Liver (tissue), 9 donors: ENCODE results near the gene LTB4R2. TPM values are rescaled to one million over a fixed set of nuclear protein-coding genes. Genes with fewer than 3 reads are reported as not detected.

Source experiments
- DNase-seq: peaks from one replicate; pipeline ENCODE4 v3.0.0-alpha.2; 2017; ENCODE audit warnings: low spot score
- H3K27ac ChIP-seq, 2 donors: one replicate each; pipeline ENCODE4 v1.7.0; 2013; ENCODE audit warnings: inconsistent platforms in 2 of 2, low read length in 2 of 2, control low read depth in 1 of 2, low read depth in 1 of 2, mild to moderate bottlenecking in 1 of 2
- H3K27me3 ChIP-seq, 4 donors: one replicate each; pipeline versions ENCODE4 v1.6.1 to v1.7.0; 2013; ENCODE audit warnings: low read length in 3 of 4, inconsistent platforms in 1 of 4, mild to moderate bottlenecking in 1 of 4, moderate library complexity in 1 of 4; ENCODE audit not compliant: control insufficient read depth in 4 of 4, insufficient read depth in 4 of 4
- H3K36me3 ChIP-seq, 4 donors: one replicate each; pipeline versions ENCODE4 v1.6.1 to v1.7.0; 2013; ENCODE audit warnings: low read length in 3 of 4, mild to moderate bottlenecking in 3 of 4, low read depth in 1 of 4, moderate library complexity in 1 of 4; ENCODE audit not compliant: control insufficient read depth in 4 of 4, insufficient read depth in 3 of 4
- H3K4me1 ChIP-seq, 4 donors: one replicate each; pipeline versions ENCODE4 v1.6.1 to v1.7.0; 2013; ENCODE audit warnings: low read length in 3 of 4, mild to moderate bottlenecking in 3 of 4, moderate library complexity in 1 of 4; ENCODE audit not compliant: control insufficient read depth in 4 of 4, insufficient read depth in 4 of 4
- H3K4me3 ChIP-seq, 3 donors: one replicate each; pipeline versions ENCODE4 v1.6.1 to v1.7.0; 2013; ENCODE audit warnings: low read length in 3 of 3, control low read depth in 1 of 3, low read depth in 1 of 3, mild to moderate bottlenecking in 1 of 3
- H3K9ac ChIP-seq, 2 donors: one replicate each; pipeline ENCODE4 v1.7.0; 2013; ENCODE audit warnings: low read length in 2 of 2, mild to moderate bottlenecking in 2 of 2, moderate library complexity in 2 of 2, control low read depth in 1 of 2, low read depth in 1 of 2
- H3K9me3 ChIP-seq, 4 donors: one replicate each; pipeline versions ENCODE4 v1.6.1 to v1.7.0; 2013; ENCODE audit warnings: low read length in 3 of 4; ENCODE audit not compliant: control insufficient read depth in 4 of 4
- CTCF ChIP-seq: fragments of 150-350 bp; IDR thresholded peaks from 2 replicates; pipeline ENCODE4 v1.5.1; 2017; ENCODE audit warnings: improper control_type of control experiment, low read depth, low read length; ENCODE audit not compliant: missing input control
- EGR1 ChIP-seq, 2 donors: IDR thresholded peaks; 2 replicates each; pipeline ENCODE4 v1.6.1; 2016 to 2018; ENCODE audit warnings: antibody characterized with exemption in 2 of 2, low read depth in 2 of 2
- FOXA1 ChIP-seq: IDR thresholded peaks from 2 replicates; pipeline ENCODE4 v1.6.1; 2016; ENCODE audit warnings: antibody characterized with exemption
- FOXA2 ChIP-seq: IDR thresholded peaks from 2 replicates; pipeline ENCODE4 v1.6.1; 2016; ENCODE audit warnings: antibody characterized with exemption
- GABPA ChIP-seq, 2 donors: IDR thresholded peaks in 1 of 2; conservative IDR thresholded peaks in 1 of 2; 2 replicates each; pipeline ENCODE4 v1.6.1; 2016; ENCODE audit warnings: antibody characterized with exemption in 2 of 2, mild to moderate bottlenecking in 1 of 2, moderate library complexity in 1 of 2
- HNF4A ChIP-seq, 2 donors: conservative IDR thresholded peaks; 2 replicates each; pipeline ENCODE4 v1.6.1; 2016; ENCODE audit warnings: antibody characterized with exemption in 2 of 2, mild to moderate bottlenecking in 2 of 2
- HNF4G ChIP-seq: IDR thresholded peaks from 2 replicates; pipeline ENCODE4 v1.6.1; 2016; ENCODE audit warnings: antibody characterized with exemption
- JUND ChIP-seq, 2 donors: IDR thresholded peaks; 2 replicates each; pipeline ENCODE4 v1.6.1; 2016; ENCODE audit warnings: antibody characterized with exemption in 2 of 2
- NR2F2 ChIP-seq: IDR thresholded peaks from 2 replicates; pipeline ENCODE4 v1.6.1; 2016; ENCODE audit warnings: antibody characterized with exemption
- RAD21 ChIP-seq, 2 donors: IDR thresholded peaks; 2 replicates each; pipeline ENCODE4 v1.6.1; 2016; ENCODE audit warnings: antibody characterized with exemption in 2 of 2, mild to moderate bottlenecking in 2 of 2
- REST ChIP-seq: IDR thresholded peaks from 2 replicates; pipeline ENCODE4 v1.6.1; 2016; ENCODE audit warnings: antibody characterized with exemption, mild to moderate bottlenecking
- RXRA ChIP-seq, 2 donors: IDR thresholded peaks; 2 replicates each; pipeline ENCODE4 v1.6.1; 2017 to 2018; ENCODE audit warnings: antibody characterized with exemption in 2 of 2, mild to moderate bottlenecking in 1 of 2
- SP1 ChIP-seq: IDR thresholded peaks from 2 replicates; pipeline ENCODE4 v1.6.1; 2018; ENCODE audit warnings: antibody characterized with exemption, mild to moderate bottlenecking
- TAF1 ChIP-seq: conservative IDR thresholded peaks from 2 replicates; pipeline ENCODE4 v1.6.1; 2016; ENCODE audit warnings: antibody characterized with exemption, mild to moderate bottlenecking
- YY1 ChIP-seq: IDR thresholded peaks from 2 replicates; pipeline ENCODE4 v1.6.1; 2016; ENCODE audit warnings: antibody characterized with exemption, mild to moderate bottlenecking
- ZBTB33 ChIP-seq: IDR thresholded peaks from 2 replicates; pipeline ENCODE4 v1.6.1; 2016; ENCODE audit warnings: antibody characterized with exemption
- WGBS: extraction: QIAGEN DNeasy Blood & Tissue Kit; methylation state at CpG from one replicate; pipeline ENCODE4 v1.1.7; 2013; 5-methylcytosine and 5-hydroxymethylcytosine counted together
- polyA plus RNA-seq, 2 donors: library from polyadenylated mRNA; stranded (reverse) in 1 of 2; unstranded in 1 of 2; fragments of 200-250 nt in 1 of 2; fragments of >200 nt in 1 of 2; fragmentation: Nextera tagmentation in 1 of 2; extraction: Ambion mirVana in 1 of 2; gene quantifications; one replicate each; pipeline versions ENCODE4 v1.2.1 to v1.2.3, GENCODE V29; 2013 to 2015
- total RNA-seq, 2 donors: library from RNA; depleted of rRNA; stranded (reverse); fragments of >200 nt; gene quantifications; one replicate each; pipeline ENCODE4 v1.2.3, GENCODE V29; 2014
- TF ChIP-seq, protein P1 (sequence below): IDR thresholded peaks from 2 replicates; pipeline ENCODE4 v1.6.1; 2016; ENCODE audit warnings: antibody characterized with exemption
- TF ChIP-seq, protein P2 (sequence below): IDR thresholded peaks from 2 replicates; pipeline ENCODE4 v1.6.1; 2016; ENCODE audit warnings: antibody characterized with exemption
- donor health status: healthy.
- donor health status: healthy.
- donor health status: healthy.
- donor health status: healthy.
- donor health status: healthy.

Gene LTB4R2
- total and polyA plus RNA-seq, 4 donors, result 0.28 to 11.3 (median 1.9) TPM

GRCh38 chr14:24298892-24299254, 11.1 kb upstream of the LTB4R2 start:
- H3K9ac ChIP-seq, result peak overlapping the region; percentile 37 to 71
- peaks cover 7 to 33% (median 25%) of the 10 kb centered on the region in 4 donors for H3K36me3 ChIP-seq
- no peaks in the 10 kb centered on the region for H3K9me3 ChIP-seq
- H3K4me3 ChIP-seq, result peak overlapping the region; percentile 80 to 86 (median 83)
- H3K4me1 ChIP-seq, result peaks cover 7 to 75% (median 63%) of the 10 kb centered on the region in 4 donors
- TF ChIP-seq EGR1 (IDR thresholded peaks at IDR 0.05; ENCODE audit: low read depth in 2 of 2), result no peak
- TF ChIP-seq, protein P1, sequence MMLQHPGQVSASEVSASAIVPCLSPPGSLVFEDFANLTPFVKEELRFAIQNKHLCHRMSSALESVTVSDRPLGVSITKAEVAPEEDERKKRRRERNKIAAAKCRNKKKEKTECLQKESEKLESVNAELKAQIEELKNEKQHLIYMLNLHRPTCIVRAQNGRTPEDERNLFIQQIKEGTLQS, result no peak
- TF ChIP-seq YY1, result no peak
- no peak for TF ChIP-seq TAF1
- no peak for TF ChIP-seq ZBTB33
- no peak for TF ChIP-seq RXRA (IDR thresholded peaks at IDR 0.05)
- TF ChIP-seq FOXA2, result no peak
- no peak for TF ChIP-seq CTCF
- TF ChIP-seq HNF4A (conservative IDR thresholded peaks at IDR 0.05), result no peak
- no peak for TF ChIP-seq HNF4G
- TF ChIP-seq JUND (IDR thresholded peaks at IDR 0.05), result no peak
- TF ChIP-seq, protein P2, sequence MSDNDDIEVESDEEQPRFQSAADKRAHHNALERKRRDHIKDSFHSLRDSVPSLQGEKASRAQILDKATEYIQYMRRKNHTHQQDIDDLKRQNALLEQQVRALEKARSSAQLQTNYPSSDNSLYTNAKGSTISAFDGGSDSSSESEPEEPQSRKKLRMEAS, result no peak
- no peak for TF ChIP-seq FOXA1
- no peak for TF ChIP-seq REST
- TF ChIP-seq SP1, result no peak
- no peak for TF ChIP-seq RAD21 (IDR thresholded peaks at IDR 0.05)
- TF ChIP-seq NR2F2, result no peak
- TF ChIP-seq GABPA (IDR thresholded peaks at IDR 0.05 in 1 of 2, conservative IDR thresholded peaks at IDR 0.05 in 1 of 2), result no peak
- 24% methylated on average over 7 of the region's 7 CpGs for WGBS
- H3K27me3 ChIP-seq, result no peaks in the 10 kb centered on the region
- H3K27ac ChIP-seq, result peak overlapping the region; percentile 90 to 94
- DNase-seq, result no peak
